Measurements from ENCODE around the gene NOTCH2.

- TF ChIP-seq, protein P1, sequence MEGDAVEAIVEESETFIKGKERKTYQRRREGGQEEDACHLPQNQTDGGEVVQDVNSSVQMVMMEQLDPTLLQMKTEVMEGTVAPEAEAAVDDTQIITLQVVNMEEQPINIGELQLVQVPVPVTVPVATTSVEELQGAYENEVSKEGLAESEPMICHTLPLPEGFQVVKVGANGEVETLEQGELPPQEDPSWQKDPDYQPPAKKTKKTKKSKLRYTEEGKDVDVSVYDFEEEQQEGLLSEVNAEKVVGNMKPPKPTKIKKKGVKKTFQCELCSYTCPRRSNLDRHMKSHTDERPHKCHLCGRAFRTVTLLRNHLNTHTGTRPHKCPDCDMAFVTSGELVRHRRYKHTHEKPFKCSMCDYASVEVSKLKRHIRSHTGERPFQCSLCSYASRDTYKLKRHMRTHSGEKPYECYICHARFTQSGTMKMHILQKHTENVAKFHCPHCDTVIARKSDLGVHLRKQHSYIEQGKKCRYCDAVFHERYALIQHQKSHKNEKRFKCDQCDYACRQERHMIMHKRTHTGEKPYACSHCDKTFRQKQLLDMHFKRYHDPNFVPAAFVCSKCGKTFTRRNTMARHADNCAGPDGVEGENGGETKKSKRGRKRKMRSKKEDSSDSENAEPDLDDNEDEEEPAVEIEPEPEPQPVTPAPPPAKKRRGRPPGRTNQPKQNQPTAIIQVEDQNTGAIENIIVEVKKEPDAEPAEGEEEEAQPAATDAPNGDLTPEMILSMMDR (IDR thresholded peaks at IDR 0.05 in 2 of 3, conservative IDR thresholded peaks at IDR 0.05 in 1 of 3; ENCODE audit: borderline replicate concordance in 1 of 3, insufficient read depth in 1 of 3, low read depth in 2 of 3, low read length in 2 of 3) = no peak
- TF ChIP-seq EZH2phosphoT487 (IDR thresholded peaks at IDR 0.05; ENCODE audit: borderline replicate concordance) (no peak), CEBPB (IDR thresholded peaks at IDR 0.05; ENCODE audit: low read depth) (no peak), POLR2AphosphoS5 (IDR thresholded peaks at IDR 0.05; ENCODE audit: low read depth, low read length) (no peak), TCF7L2 (IDR thresholded peaks at IDR 0.05; ENCODE audit: borderline replicate concordance, extremely low read depth, insufficient read depth, insufficient read length) (no peak), MAX (IDR thresholded peaks at IDR 0.05) (no peak), POLR2A (IDR thresholded peaks at IDR 0.05; ENCODE audit: borderline replicate concordance, extremely low read depth, insufficient read depth, insufficient read length) (no peak), SRF (IDR thresholded peaks at IDR 0.05; ENCODE audit: low read depth) (no peak), RAD21 (IDR thresholded peaks at IDR 0.05; ENCODE audit: low read depth) (no peak)
Observed at GRCh38 chr1:119946724-119947123, 122.7 kb downstream of the NOTCH2 start.

Measured in HCT116 (cell line).